ENCODE data around the gene UQCR11. TPM values are rescaled to one million over a fixed set of nuclear protein-coding genes. Genes with fewer than 3 reads are reported as not detected.

Gene UQCR11
- total RNA-seq, 1 experiment from 2014 or later, result 256 TPM

DNA sequence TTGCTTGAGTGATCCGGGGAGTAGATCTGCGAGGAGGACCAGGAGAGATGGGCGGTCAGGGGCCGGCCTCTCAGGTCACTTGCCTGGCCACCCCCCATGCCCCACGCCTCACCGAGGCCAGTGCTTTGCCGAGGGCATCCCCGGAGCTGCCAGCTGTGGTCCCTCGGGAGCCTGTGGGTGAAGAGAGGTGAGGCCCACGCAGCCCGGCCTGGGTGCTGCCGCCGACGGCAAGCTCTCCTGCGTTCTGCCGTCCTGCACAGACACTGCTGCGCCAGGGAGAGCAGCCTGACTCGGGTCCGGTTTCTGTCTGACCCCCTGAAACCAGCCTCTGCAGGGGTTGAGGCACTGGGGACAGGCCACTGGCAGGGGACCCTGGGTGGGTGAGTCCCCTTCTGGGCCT lies 15.8 kb upstream of the UQCR11 start:
- BruUV-seq (replicated peaks), result no TSS peak
- Histone ChIP-seq H3K4me1 (ENCODE audit: insufficient read depth, low read length, poor library complexity, severe bottlenecking) (no peaks in the 10 kb centered on the region), H3K9me3 (ENCODE audit: low read depth, low read length, poor library complexity, severe bottlenecking) (no peaks in the 10 kb centered on the region), H3K27me3 (replicated peaks; ENCODE audit: insufficient read depth, low read depth, low read length, poor library complexity) (no peaks in the 10 kb centered on the region), H3K4me3 (ENCODE audit: low read depth, low read length, poor library complexity, severe bottlenecking) (no peak overlapping the region), H3K36me3 (ENCODE audit: insufficient read depth, low read length, poor library complexity, severe bottlenecking) (peaks cover 90% of the 10 kb centered on the region), H3K27ac (ENCODE audit: low read depth, low read length, poor library complexity, severe bottlenecking) (no peak overlapping the region)
- intact Hi-C loops (cut with micrococcal nuclease; ENCODE audit: unreplicated experiment), result no loop called here
- CTCF ChIA-PET, result no interaction called here
- no peak for DNase-seq (ENCODE audit: low spot score)
- POLR2A ChIA-PET (ENCODE audit: low non-redundant PET), result no interaction called here
- TF ChIP-seq, protein P1, sequence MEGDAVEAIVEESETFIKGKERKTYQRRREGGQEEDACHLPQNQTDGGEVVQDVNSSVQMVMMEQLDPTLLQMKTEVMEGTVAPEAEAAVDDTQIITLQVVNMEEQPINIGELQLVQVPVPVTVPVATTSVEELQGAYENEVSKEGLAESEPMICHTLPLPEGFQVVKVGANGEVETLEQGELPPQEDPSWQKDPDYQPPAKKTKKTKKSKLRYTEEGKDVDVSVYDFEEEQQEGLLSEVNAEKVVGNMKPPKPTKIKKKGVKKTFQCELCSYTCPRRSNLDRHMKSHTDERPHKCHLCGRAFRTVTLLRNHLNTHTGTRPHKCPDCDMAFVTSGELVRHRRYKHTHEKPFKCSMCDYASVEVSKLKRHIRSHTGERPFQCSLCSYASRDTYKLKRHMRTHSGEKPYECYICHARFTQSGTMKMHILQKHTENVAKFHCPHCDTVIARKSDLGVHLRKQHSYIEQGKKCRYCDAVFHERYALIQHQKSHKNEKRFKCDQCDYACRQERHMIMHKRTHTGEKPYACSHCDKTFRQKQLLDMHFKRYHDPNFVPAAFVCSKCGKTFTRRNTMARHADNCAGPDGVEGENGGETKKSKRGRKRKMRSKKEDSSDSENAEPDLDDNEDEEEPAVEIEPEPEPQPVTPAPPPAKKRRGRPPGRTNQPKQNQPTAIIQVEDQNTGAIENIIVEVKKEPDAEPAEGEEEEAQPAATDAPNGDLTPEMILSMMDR (conservative IDR thresholded peaks at IDR 0.05; ENCODE audit: low read depth, low read length), result no peak
- TF ChIP-seq EZH2 (IDR thresholded peaks at IDR 0.05; ENCODE audit: borderline replicate concordance, low read depth, low read length, poor library complexity, severe bottlenecking), result no peak

DNA sequence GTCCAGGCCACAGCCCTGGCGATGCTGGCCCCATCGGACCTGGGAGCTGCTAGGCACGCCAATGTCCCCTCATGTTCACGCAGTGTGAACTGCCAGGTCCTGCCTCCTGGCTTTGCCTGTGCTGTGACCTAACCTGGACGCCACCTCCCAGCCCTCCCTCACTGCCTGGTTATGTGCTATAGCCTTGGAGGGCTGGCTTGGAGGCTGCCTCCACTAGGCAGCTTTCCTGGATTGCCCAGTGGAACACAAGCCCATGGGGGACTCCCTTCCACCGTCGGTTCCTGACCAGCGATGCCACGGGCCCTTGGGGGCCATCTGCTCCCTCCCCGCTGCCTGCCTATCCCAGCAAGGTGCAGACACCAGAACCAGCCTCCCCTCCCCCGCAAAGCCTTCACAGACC lies 15.2 kb upstream of the UQCR11 start:
- H3K36me3 ChIP-seq (ENCODE audit: insufficient read depth, low read length, poor library complexity, severe bottlenecking), result peaks cover 91% of the 10 kb centered on the region
- no peak for DNase-seq (ENCODE audit: low spot score)
- ChIA-PET POLR2A (ENCODE audit: low non-redundant PET) (no interaction called here), CTCF (no interaction called here)
- intact Hi-C loops (cut with micrococcal nuclease; ENCODE audit: unreplicated experiment), result no loop called here
- no TSS peak for BruUV-seq (replicated peaks)
- H3K4me1 ChIP-seq (ENCODE audit: insufficient read depth, low read length, poor library complexity, severe bottlenecking), result no peaks in the 10 kb centered on the region
- no peak overlapping the region for H3K27ac ChIP-seq (ENCODE audit: low read depth, low read length, poor library complexity, severe bottlenecking)
- TF ChIP-seq EZH2 (IDR thresholded peaks at IDR 0.05; ENCODE audit: borderline replicate concordance, low read depth, low read length, poor library complexity, severe bottlenecking), result no peak
- no peak overlapping the region for H3K4me3 ChIP-seq (ENCODE audit: low read depth, low read length, poor library complexity, severe bottlenecking)
- H3K27me3 ChIP-seq (replicated peaks; ENCODE audit: insufficient read depth, low read depth, low read length, poor library complexity), result no peaks in the 10 kb centered on the region
- H3K9me3 ChIP-seq (ENCODE audit: low read depth, low read length, poor library complexity, severe bottlenecking), result no peaks in the 10 kb centered on the region

DNA sequence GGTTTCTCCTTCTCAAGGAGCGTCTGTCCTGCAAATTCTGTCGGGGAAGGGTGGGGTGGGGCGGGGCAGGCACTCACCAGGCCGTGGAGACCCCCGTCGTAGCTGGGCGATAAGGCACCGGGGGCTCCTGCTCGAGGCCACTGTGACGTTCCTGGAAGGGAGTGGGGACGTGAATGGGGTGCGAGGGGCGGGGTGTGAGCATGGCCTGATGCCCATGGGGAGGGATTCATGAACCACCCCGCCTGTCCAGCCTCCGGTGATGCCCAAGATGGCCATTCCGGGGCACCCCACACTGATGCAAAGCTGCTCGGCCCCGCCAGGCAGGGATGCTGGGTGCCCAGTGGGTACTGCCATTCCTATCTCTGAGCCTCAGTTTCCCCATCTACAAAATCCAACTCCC lies 14.4 kb upstream of the UQCR11 start:
- intact Hi-C loops (cut with micrococcal nuclease; ENCODE audit: unreplicated experiment), result no loop called here
- Histone ChIP-seq H3K27me3 (replicated peaks; ENCODE audit: insufficient read depth, low read depth, low read length, poor library complexity) (no peaks in the 10 kb centered on the region), H3K27ac (ENCODE audit: low read depth, low read length, poor library complexity, severe bottlenecking) (no peak overlapping the region), H3K4me3 (ENCODE audit: low read depth, low read length, poor library complexity, severe bottlenecking) (no peak overlapping the region), H3K9me3 (ENCODE audit: low read depth, low read length, poor library complexity, severe bottlenecking) (no peaks in the 10 kb centered on the region), H3K36me3 (ENCODE audit: insufficient read depth, low read length, poor library complexity, severe bottlenecking) (peaks cover 91% of the 10 kb centered on the region), H3K4me1 (ENCODE audit: insufficient read depth, low read length, poor library complexity, severe bottlenecking) (no peaks in the 10 kb centered on the region)
- no TSS peak for BruUV-seq (replicated peaks)
- no peak for TF ChIP-seq EZH2 (IDR thresholded peaks at IDR 0.05; ENCODE audit: borderline replicate concordance, low read depth, low read length, poor library complexity, severe bottlenecking)
- TF ChIP-seq, protein P1 (conservative IDR thresholded peaks at IDR 0.05; ENCODE audit: low read depth, low read length), result no peak
- POLR2A ChIA-PET (ENCODE audit: low non-redundant PET), result no interaction called here
- no peak for DNase-seq (ENCODE audit: low spot score)
- CTCF ChIA-PET, result no interaction called here

DNA sequence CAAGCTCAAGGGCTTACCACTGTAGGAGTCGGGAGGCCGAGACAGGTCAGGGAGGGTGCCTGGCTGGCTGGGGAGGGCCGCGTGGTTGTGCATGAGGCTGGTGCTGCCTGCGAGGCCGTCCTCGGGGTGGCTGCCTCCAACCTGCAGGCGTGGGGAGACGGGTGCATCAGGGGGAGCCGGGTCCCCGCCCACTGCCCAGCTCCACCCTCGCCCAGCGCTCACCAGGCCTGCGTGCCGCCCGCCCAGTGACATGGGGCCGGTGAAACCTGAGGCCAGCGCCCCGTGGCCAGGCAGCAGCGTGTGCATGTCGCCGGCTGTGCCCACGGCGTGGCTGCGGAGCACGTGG lies 13.8 kb upstream of the UQCR11 start:
- ChIA-PET POLR2A (ENCODE audit: low non-redundant PET) (interaction anchor here (0.8 kb wide), 1 partner anchor 32 kb away, joined by 3 read pairs; no protein-coding TSS in a partner anchor), CTCF (no interaction called here)
- no TSS peak for BruUV-seq (replicated peaks)
- DNase-seq (ENCODE audit: low spot score), result no peak
- Histone ChIP-seq H3K4me1 (ENCODE audit: insufficient read depth, low read length, poor library complexity, severe bottlenecking) (no peaks in the 10 kb centered on the region), H3K36me3 (ENCODE audit: insufficient read depth, low read length, poor library complexity, severe bottlenecking) (peaks cover 91% of the 10 kb centered on the region), H3K9me3 (ENCODE audit: low read depth, low read length, poor library complexity, severe bottlenecking) (no peaks in the 10 kb centered on the region), H3K4me3 (ENCODE audit: low read depth, low read length, poor library complexity, severe bottlenecking) (no peak overlapping the region), H3K27ac (ENCODE audit: low read depth, low read length, poor library complexity, severe bottlenecking) (no peak overlapping the region), H3K27me3 (replicated peaks; ENCODE audit: insufficient read depth, low read depth, low read length, poor library complexity) (no peaks in the 10 kb centered on the region)
- TF ChIP-seq, protein P1 (conservative IDR thresholded peaks at IDR 0.05; ENCODE audit: low read depth, low read length), result no peak
- no peak for TF ChIP-seq EZH2 (IDR thresholded peaks at IDR 0.05; ENCODE audit: borderline replicate concordance, low read depth, low read length, poor library complexity, severe bottlenecking)
- intact Hi-C loops (cut with micrococcal nuclease; ENCODE audit: unreplicated experiment), result no loop called here

Measured in A673 (cell line).